Measurements from ENCODE around the gene ENTREP3.
A peak's percentile ranks its signal among the peaks of the same experiment; 100 is the strongest.
"Not testable (repeated sequence)": the region's sequence is repeated elsewhere in the genome, so short reads cannot be mapped to it uniquely, and the experiment has no call there.

The ENTREP3 gene

GRCh38 chr1:155223047-155223446 lies 32.2 kb downstream of the ENTREP3 start:
- no peak for DNase-seq (ENCODE audit: low read depth)

DNA sequence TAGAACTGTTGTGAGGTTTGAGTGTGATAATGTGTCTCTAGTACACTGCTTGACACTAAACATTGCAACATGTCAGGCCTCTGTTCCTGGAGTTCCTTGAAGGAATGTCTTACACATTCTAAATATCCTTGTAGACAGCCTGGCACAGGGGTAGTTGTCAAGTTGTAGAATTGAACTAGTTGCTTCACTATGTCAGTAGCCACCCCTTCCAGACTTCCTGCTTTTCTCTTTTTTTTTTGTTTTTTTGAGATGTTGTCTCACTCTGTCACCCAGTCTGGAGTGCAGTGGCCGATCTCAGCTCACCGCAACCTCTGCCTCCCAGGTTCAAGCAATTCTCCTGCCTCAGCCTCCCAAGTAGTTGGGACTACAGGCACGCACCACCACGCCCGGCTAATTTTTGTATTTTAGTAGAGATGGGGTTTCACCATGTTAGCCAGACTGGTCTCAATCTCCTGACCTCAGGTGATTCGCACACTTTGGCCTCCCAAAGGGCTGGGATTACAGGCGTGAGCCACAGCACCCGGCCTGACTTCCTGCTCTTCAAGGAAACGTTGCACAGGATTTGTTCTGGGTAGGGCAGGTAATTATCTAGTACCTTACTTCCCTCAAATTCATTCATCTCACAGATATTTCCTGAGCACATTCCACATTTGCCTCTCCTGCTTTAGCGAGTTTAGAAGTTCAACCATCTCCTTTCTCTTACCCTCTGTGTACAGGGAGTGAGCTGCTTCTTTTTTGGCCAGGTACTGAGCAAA lies 34.9 kb downstream of the ENTREP3 start:
- not testable (repeated sequence) for DNase-seq (ENCODE audit: low read depth)

DNA sequence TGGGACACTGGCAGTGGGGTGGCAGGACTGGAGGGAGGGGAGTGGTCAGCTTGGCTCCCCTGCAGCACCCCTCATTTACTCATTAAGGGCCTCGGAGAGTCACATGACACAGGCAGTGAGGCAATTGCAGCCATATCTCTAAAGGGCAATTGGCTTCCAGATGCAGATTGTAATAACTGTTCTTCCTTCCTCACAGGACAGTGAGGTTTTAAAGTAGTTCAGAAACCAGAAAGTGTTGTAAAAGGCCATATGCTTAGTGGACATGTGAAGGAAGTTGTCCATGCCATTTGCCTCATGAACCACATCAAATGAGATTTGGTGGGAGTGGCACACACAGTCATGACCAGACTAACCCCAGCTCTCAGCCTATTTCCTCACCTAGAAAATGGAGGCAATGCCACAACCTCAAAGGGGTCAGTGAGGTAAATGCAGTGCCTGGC lies 35.7 kb downstream of the ENTREP3 start:
- no peak for DNase-seq (ENCODE audit: low read depth)

DNA sequence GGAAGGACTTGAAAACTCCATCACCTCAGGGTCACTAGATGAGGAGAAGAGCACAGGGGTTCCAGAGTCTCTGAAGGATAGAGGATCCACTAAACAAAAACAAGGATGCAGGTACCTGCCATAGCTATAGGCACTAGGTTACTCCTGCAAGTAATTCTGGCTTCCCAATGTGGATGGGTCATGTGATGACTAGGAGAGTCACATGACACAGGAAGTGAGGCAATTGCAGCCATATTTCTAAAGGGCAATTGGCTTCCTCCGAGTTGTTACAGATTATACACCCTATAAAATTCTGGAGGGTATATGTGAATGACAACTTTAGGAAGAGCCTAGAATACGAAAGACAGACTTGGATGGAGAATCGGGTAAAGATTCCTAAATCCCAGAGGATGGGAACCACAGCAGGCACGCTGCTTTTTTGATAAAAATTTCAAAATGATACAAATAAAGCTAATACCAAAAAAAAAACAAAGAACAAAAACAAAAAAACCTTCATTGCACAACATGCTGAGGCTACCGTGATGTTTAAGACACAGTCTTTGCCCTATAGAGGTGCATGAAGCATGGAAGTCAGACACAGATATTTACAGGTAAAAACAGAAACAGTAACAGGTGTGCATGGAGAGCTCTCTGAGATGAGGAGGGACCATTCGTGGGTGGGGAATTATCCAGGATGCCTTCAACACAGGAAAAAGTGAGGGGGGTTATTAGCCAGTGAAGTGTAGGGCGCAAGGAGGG lies 36.3 kb downstream of the ENTREP3 start:
- no peak for DNase-seq (ENCODE audit: low read depth)

DNA sequence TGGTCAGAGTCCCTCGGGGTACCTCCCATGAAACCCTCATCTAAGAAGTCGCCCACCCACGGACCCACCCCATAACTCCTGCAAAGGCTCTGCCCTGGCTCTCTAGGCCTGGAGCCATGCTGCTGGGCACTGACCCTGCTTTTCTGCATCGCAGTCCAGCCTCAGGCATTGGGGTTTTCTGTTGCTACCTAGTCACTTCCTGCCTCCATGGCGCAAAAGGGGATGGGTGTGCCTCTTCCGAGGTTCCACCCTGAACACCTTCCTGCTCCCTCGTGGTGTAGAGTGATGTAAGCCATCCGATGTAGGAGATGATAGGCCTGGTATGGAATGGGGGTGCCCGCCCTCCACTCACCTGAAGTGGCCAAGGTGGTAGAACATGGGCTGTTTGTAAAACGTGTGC lies 40.6 kb downstream of the ENTREP3 start:
- not testable (repeated sequence) for DNase-seq (ENCODE audit: low read depth)

DNA sequence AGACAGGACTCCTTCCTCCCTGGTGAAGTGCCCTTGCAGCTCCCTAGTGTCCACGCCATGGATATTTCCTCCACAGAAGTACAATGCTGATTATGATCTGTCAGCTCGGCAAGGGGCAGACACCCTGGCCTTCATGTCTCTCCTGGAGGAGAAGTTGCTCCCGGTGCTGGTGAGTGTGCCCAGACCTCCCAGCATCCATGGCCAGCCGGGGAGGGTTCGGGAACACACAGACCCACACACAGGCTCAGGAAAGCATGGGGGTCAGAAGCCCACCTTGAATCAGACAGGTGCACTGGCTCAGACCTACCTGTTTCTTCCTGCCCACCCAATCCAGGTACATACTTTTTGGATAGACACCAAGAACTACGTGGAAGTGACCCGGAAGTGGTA lies 43.2 kb downstream of the ENTREP3 start:
- DNase-seq (ENCODE audit: low read depth): not testable (repeated sequence)

DNA sequence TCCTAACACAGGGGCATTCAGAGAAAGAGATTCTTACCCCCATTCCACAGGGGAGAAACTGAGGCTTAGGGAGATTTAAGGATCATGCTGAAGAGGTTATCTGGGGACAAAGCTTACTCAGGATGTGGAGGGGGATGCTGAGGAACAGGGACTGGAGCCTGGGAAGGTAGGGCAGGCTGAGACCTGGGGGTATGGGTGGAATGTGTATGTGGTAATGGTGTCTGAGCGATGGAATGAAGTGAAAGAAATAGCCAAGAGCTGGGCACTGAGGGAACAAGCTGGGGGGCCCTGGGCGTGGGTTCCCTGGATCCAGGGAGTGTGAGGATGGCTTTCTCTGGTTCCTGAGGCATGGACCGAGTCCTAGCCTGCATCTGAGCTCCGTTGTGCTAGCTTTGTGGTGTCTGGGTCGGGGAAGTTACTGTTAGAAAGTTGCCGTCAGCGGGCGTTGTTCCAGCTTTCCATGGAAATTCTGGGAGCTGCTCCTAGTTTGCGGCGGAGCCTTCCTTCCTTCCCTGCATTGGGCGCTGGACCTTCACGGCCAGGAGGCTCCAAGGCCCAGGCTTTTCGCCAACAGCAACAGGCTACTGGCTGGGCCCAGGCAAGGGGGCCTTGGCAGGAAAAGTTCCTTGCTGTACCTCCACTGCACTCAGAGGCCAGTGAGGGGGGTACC lies 43.8 kb downstream of the ENTREP3 start:
- DNase-seq (ENCODE audit: low read depth): not testable (repeated sequence)

- no peak for DNase-seq (ENCODE audit: low read depth)
These were observed 44.8 kb downstream of the ENTREP3 start for GRCh38 chr1:155210314-155211104.

GRCh38 chr1:155209312-155209721 lies 46.0 kb downstream of the ENTREP3 start:
- no peak for DNase-seq (ENCODE audit: low read depth)

GRCh38 chr1:155208541-155209311 lies 46.6 kb downstream of the ENTREP3 start, which contains the start of gene MTX1:
MTX1 (plus strand) TSS chr1:155208695; CDS start chr1:155208805, 110 bp downstream.
- DNase-seq (ENCODE audit: low read depth): peak; percentile 85

- no peak for DNase-seq (ENCODE audit: low read depth)
These were observed 47.3 kb downstream of the ENTREP3 start, which contains the start of gene THBS3 for GRCh38 chr1:155207806-155208540. THBS3 (minus strand) TSS chr1:155207897; CDS start chr1:155207876, 21 bp downstream.

DNA sequence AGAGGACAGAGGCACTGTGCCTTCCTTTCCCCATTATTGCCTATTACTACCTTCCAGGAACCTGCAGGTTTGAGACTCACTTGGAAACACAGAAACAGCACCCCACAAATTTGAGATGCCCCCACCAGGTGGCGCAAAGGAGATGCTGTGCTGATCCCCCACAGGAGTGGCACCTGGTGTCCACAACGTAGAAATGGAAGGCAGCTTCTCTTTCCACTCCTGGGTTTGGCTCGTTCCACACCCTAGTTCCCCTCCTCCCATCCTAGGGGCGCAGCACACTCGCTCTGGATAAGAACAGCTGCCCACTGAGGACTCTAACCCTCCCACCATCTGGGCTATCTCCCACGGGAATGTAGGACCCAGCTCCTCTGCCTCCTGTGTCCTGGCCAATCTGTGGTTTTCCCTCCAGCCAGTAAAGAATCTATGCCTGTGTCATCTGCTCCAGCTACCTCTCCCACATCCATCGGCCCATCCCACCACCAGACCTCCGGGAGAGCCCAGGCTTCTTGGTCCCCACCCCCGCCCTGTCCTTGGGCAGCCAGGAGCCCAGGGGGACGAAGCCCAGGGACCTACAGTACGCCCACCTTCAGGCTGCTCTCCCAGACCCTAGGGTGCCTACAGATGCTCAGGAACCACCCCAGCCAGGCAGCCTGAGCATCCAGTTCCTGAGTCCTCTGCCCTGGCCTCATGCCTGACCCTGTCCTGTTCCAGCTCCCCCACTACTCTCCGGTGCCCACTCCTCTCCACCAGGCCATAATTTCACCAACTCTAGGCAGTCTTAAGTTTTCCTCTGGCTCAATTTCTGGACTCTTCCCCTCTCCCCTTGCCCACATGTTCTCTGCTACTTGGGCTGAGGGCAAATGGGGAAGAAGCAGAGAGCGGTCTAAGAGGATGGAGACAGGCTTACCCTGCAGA lies 48.1 kb downstream of the ENTREP3 start:
- peak; percentile 86 for DNase-seq (ENCODE audit: low read depth)

DNA sequence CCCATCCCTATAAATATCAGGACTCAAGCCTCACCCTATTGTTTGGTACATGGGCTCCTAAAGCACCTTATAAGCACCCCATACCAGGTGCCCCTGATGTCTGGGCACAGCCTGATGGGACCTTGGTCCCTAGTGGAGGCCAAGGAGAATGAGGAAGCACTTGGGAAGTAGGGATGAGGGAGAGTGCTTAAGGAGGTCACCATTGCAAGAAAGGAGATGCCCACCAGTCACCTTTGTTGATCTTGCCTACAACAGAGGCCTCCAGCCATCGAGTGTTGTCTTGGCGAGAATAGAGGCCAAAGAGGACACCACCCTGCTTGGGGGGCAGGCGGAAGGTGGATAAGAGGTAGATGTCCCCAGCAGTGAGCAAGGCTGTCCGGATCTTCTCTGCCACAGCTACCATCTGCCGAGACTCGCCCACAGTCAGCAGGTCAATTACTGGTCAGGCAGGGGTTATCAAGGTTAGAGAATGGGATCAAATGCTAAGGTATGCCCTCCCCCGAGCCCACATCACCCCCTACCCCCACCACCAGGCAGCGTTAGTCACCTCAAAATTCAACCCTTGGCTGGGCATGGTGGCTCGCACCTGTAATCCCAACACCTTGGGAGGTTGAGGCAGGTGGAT lies 49.2 kb downstream of the ENTREP3 start:
- no peak for DNase-seq (ENCODE audit: low read depth)

DNA sequence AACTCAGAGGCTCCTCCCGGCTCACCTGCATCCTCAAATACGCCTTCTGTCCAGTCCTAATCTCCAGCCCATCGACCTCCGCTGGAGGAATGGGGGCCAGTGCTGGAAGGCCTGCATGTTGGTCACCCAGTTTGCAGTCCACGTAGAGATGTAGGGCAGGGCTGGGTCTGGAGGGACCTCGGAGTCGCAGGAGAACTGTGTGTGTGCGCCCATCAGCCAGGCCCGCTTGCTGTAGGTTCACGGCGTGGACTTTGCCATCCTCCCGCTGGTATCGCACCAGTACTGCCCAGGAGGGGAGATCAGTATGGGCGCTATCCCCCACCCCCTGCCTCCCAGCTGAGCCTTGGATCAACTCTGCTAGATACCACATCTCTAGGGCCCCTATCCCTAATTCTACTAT lies 50.2 kb downstream of the ENTREP3 start:
- DNase-seq (ENCODE audit: low read depth): no peak

DNA sequence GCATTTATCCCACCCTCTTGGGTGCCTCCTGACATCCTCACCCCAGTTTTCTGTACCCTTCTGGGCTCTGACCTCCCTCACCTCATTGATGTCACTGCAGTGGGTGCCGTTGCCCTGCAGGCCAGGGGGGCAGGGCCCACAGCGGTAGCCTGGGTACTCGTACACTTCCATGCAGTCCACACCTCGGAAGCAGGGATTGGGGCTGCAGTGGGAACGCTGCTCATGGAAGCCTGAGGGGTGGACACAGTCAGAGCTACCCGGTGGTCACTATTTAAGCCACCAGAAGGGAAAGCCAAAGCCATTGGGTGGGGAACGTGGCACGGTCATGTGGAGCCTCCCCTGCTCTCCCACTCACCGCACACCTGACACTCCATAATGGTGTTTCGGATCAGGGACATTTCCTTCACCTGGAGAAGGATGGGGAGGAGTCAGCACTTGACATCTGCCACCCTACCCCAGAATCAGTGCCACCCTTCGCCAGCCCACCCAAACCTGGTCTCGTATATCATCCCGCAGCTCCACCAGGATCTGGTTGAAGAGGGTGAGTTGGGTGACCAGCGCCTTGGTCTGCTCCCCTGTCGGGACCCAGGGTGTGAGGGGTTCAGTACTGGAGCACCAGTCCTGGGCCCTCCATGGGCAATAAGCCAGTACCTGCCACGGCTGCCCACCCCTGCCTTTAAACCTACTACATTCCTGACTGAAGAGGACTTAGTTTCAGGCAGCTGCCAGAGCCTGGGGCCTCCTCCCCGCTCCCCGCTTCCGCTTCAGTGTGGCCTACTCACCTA lies 52.4 kb downstream of the ENTREP3 start:
- DNase-seq (ENCODE audit: low read depth): no peak

- no peak for DNase-seq (ENCODE audit: low read depth)
These were observed 53.1 kb downstream of the ENTREP3 start for GRCh38 chr1:155202198-155202597.

DNA sequence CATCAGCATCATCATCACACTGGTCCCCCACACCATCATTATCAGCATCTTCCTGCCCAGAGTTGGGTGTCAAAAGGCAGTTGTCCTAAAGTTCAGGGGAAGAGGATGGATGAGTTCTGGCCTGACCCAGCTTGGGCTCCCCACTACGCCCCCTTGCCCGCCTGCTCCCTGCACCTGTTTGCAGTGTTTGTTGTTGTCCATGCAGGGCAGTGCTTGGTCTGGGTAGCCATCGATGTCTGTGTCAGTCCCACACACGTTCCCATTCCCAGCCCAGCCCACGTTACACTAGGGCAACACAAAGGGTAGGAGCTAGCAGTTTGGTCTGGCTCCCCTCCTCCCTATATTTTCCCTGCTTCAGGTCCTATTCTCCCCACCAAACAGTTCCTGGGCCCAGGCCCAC lies 54.4 kb downstream of the ENTREP3 start:
- DNase-seq (ENCODE audit: low read depth): no peak

GRCh38 chr1:155199792-155200191 lies 55.5 kb downstream of the ENTREP3 start:
- DNase-seq (ENCODE audit: low read depth): no peak
